ENCODE data around the gene GRAMD2A. TPM values are rescaled to one million over a fixed set of nuclear protein-coding genes. Genes with fewer than 3 reads are reported as not detected.

Gene GRAMD2A
- total and polyA plus RNA-seq, 2 experiments from 2014 or later: 4.4 to 4.6 TPM

DNA sequence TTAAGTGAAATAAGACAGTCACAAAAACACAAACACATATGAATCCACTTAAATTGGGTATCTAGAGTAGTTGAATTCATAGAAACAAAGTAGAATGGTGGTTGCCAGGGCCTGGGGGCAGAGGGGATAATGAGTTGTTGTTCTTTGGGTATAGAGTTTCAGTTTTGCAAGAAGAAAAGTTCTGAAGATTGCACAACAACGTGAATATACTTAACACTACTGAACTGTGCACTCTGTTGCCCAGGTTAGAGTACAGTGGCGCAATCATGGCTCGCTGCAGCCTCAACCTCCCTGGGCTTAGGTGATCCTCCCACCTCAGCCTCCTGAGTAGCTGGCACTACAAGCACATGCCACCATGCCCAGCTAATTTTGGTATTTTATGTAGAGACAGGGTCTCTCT, 14.9 kb downstream of the GRAMD2A start:
- peaks cover 13% of the 10 kb centered on the region for H3K27me3 ChIP-seq
- H3K36me3 ChIP-seq (replicated peaks; ENCODE audit: insufficient read depth, low read depth): no peaks in the 10 kb centered on the region
- peaks cover 15% of the 10 kb centered on the region for H3K4me1 ChIP-seq (ENCODE audit: insufficient read depth)
- H2AFZ ChIP-seq: no peak overlapping the region
- DNase-seq (ENCODE audit: low spot score): no peak
- H3K9me3 ChIP-seq (ENCODE audit: low read depth): no peaks in the 10 kb centered on the region
- no peak overlapping the region for H3K4me2 ChIP-seq
- H3K27ac ChIP-seq: no peak overlapping the region
- H4K20me1 ChIP-seq (ENCODE audit: insufficient read depth, poor library complexity, severe bottlenecking): no peaks in the 10 kb centered on the region
- no peaks in the 10 kb centered on the region for H3K79me2 ChIP-seq
- H3K4me3 ChIP-seq: no peak overlapping the region
- WGBS (ENCODE audit: low lambda C conversion rate, missing lambda C conversion rate): 81% methylated on average over 3 of the region's 3 CpGs
- H3K9me2 ChIP-seq (replicated peaks; ENCODE audit: insufficient read depth): no peaks in the 10 kb centered on the region
- TF ChIP-seq, protein P1, sequence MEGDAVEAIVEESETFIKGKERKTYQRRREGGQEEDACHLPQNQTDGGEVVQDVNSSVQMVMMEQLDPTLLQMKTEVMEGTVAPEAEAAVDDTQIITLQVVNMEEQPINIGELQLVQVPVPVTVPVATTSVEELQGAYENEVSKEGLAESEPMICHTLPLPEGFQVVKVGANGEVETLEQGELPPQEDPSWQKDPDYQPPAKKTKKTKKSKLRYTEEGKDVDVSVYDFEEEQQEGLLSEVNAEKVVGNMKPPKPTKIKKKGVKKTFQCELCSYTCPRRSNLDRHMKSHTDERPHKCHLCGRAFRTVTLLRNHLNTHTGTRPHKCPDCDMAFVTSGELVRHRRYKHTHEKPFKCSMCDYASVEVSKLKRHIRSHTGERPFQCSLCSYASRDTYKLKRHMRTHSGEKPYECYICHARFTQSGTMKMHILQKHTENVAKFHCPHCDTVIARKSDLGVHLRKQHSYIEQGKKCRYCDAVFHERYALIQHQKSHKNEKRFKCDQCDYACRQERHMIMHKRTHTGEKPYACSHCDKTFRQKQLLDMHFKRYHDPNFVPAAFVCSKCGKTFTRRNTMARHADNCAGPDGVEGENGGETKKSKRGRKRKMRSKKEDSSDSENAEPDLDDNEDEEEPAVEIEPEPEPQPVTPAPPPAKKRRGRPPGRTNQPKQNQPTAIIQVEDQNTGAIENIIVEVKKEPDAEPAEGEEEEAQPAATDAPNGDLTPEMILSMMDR (IDR thresholded peaks at IDR 0.05; ENCODE audit: poor library complexity): no peak
- TF ChIP-seq EZH2 (IDR thresholded peaks at IDR 0.05; ENCODE audit: borderline replicate concordance) (no peak), EZH2phosphoT487 (IDR thresholded peaks at IDR 0.05; ENCODE audit: low read depth, severe bottlenecking, unreplicated experiment) (no peak)

- no peak overlapping the region for H2AFZ ChIP-seq
- no peak overlapping the region for H3K27ac ChIP-seq
- peaks cover 13% of the 10 kb centered on the region for H3K27me3 ChIP-seq
- no peak overlapping the region for H3K4me2 ChIP-seq
- H3K9me2 ChIP-seq (replicated peaks; ENCODE audit: insufficient read depth): no peaks in the 10 kb centered on the region
- H3K4me3 ChIP-seq: no peak overlapping the region
- no peak for DNase-seq (ENCODE audit: low spot score)
- TF ChIP-seq, protein P1 (IDR thresholded peaks at IDR 0.05; ENCODE audit: poor library complexity): no peak
- TF ChIP-seq EZH2phosphoT487 (IDR thresholded peaks at IDR 0.05; ENCODE audit: low read depth, severe bottlenecking, unreplicated experiment) (no peak), EZH2 (IDR thresholded peaks at IDR 0.05; ENCODE audit: borderline replicate concordance) (no peak)
- H4K20me1 ChIP-seq (ENCODE audit: insufficient read depth, poor library complexity, severe bottlenecking): no peaks in the 10 kb centered on the region
- no peaks in the 10 kb centered on the region for H3K36me3 ChIP-seq (replicated peaks; ENCODE audit: insufficient read depth, low read depth)
- WGBS (ENCODE audit: low lambda C conversion rate, missing lambda C conversion rate): 91% methylated on average over 3 of the region's 3 CpGs
- no peaks in the 10 kb centered on the region for H3K9me3 ChIP-seq (ENCODE audit: low read depth)
- H3K79me2 ChIP-seq: no peaks in the 10 kb centered on the region
- peaks cover 15% of the 10 kb centered on the region for H3K4me1 ChIP-seq (ENCODE audit: insufficient read depth)
These were observed 15.3 kb downstream of the GRAMD2A start for GRCh38 chr15:72182244-72182643.

DNA sequence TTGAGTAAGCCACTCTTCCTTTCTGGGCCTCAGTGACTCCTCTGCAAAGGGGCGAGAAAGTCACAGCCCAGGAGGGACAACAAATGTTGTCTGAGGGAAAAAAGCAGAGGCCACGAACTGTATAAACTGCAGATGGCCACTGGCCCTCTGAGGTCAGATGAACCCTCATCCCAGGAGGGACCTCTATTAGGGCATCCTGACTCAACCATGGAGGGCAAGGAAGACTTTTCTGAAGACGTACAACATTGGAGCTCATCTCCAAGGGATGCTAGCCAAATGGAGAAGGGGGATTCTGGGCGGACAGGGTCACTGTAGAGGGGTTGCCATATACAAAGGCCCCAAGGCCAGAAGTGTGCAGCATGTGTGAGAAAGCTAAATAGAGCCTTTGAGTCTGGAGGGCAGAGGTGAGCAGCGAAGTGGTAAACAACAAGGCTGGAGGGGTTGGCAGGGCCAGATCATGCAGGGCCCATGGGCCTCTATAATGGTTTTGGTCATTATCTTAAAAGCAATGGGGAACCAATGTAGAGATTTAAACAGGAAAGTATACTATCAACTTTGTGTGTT, 16.7 kb downstream of the GRAMD2A start:
- 96% methylated on average over 5 of the region's 5 CpGs for WGBS (ENCODE audit: low lambda C conversion rate, missing lambda C conversion rate)
- Histone ChIP-seq H3K9me3 (ENCODE audit: low read depth) (no peaks in the 10 kb centered on the region), H3K9me2 (replicated peaks; ENCODE audit: insufficient read depth) (no peaks in the 10 kb centered on the region), H3K27ac (no peak overlapping the region), H3K4me3 (no peak overlapping the region), H2AFZ (no peak overlapping the region), H3K79me2 (no peaks in the 10 kb centered on the region), H3K4me2 (no peak overlapping the region), H4K20me1 (ENCODE audit: insufficient read depth, poor library complexity, severe bottlenecking) (no peaks in the 10 kb centered on the region), H3K4me1 (ENCODE audit: insufficient read depth) (peaks cover 15% of the 10 kb centered on the region), H3K36me3 (replicated peaks; ENCODE audit: insufficient read depth, low read depth) (no peaks in the 10 kb centered on the region), H3K27me3 (peaks cover 13% of the 10 kb centered on the region)
- TF ChIP-seq EZH2 (IDR thresholded peaks at IDR 0.05; ENCODE audit: borderline replicate concordance) (no peak), EZH2phosphoT487 (IDR thresholded peaks at IDR 0.05; ENCODE audit: low read depth, severe bottlenecking, unreplicated experiment) (no peak)
- TF ChIP-seq, protein P1 (IDR thresholded peaks at IDR 0.05; ENCODE audit: poor library complexity): no peak
- no peak for DNase-seq (ENCODE audit: low spot score)
